Adipocyte (in vitro differentiated cells): ENCODE results near the gene PLOD2.

Source experiments
- DNase-seq: peaks from one replicate; pipeline ENCODE4 v3.0.0-alpha.2; 2015; ENCODE audit warnings: low read depth
- H3K27me3 ChIP-seq: replicated peaks from 2 replicates; pipeline ENCODE4 v1.7.0; 2013; ENCODE audit warnings: mild to moderate bottlenecking, low read length, moderate library complexity; ENCODE audit not compliant: control insufficient read depth, insufficient read depth
- H3K36me3 ChIP-seq: 2 replicates; pipeline ENCODE4 v1.7.0; 2013; ENCODE audit warnings: low read length, mild to moderate bottlenecking, moderate library complexity; ENCODE audit not compliant: control insufficient read depth, insufficient read depth, severe bottlenecking
- H3K4me1 ChIP-seq: 2 replicates; pipeline ENCODE4 v1.7.0; 2013; ENCODE audit warnings: mild to moderate bottlenecking, low read length, moderate library complexity; ENCODE audit not compliant: control insufficient read depth, insufficient read depth
- H3K4me3 ChIP-seq: 2 replicates; pipeline ENCODE4 v1.7.0; 2013; ENCODE audit warnings: mild to moderate bottlenecking, low read length, moderate library complexity
- H3K9ac ChIP-seq: 2 replicates; pipeline ENCODE4 v1.7.0; 2013; ENCODE audit warnings: mild to moderate bottlenecking, low read length, moderate library complexity
- H3K9me3 ChIP-seq: 2 replicates; pipeline ENCODE4 v1.7.0; 2013; ENCODE audit warnings: mild to moderate bottlenecking, low read length, moderate library complexity; ENCODE audit not compliant: control insufficient read depth

The PLOD2 gene

GRCh38 chr3:146165877-146166276 is 4.9 kb upstream of the PLOD2 start:
- H3K9me3 ChIP-seq = peaks cover 4% of the 10 kb centered on the region

GRCh38 chr3:146164971-146165769 is 4.2 kb upstream of the PLOD2 start:
- H3K9ac ChIP-seq = peak overlapping the region; percentile 24
- no peaks in the 10 kb centered on the region for H3K9me3 ChIP-seq
- no peaks in the 10 kb centered on the region for H3K36me3 ChIP-seq
- no peaks in the 10 kb centered on the region for H3K27me3 ChIP-seq
- DNase-seq = peak; percentile 74
- peaks cover 53% of the 10 kb centered on the region for H3K4me1 ChIP-seq
- peak overlapping the region; percentile 20 for H3K4me3 ChIP-seq

More at GRCh38 chr3:146165877-146166276, 4.9 kb upstream of the PLOD2 start:
- H3K4me3 ChIP-seq = peak overlapping the region; percentile 20
- H3K27me3 ChIP-seq = no peaks in the 10 kb centered on the region
- no peak for DNase-seq
- H3K4me1 ChIP-seq = peaks cover 53% of the 10 kb centered on the region
- H3K9ac ChIP-seq = peak overlapping the region; percentile 24
- H3K36me3 ChIP-seq = no peaks in the 10 kb centered on the region

GRCh38 chr3:146164506-146164905 is 3.5 kb upstream of the PLOD2 start:
- no peak for DNase-seq
- H3K4me3 ChIP-seq = no peak overlapping the region
- no peaks in the 10 kb centered on the region for H3K36me3 ChIP-seq
- peaks cover 53% of the 10 kb centered on the region for H3K4me1 ChIP-seq
- no peak overlapping the region for H3K9ac ChIP-seq
- no peaks in the 10 kb centered on the region for H3K9me3 ChIP-seq
- H3K27me3 ChIP-seq = no peaks in the 10 kb centered on the region

GRCh38 chr3:146164071-146164470 is 3.1 kb upstream of the PLOD2 start:
- Histone ChIP-seq H3K9me3 (no peaks in the 10 kb centered on the region), H3K4me3 (peak overlapping the region; percentile 22), H3K4me1 (peaks cover 55% of the 10 kb centered on the region), H3K27me3 (no peaks in the 10 kb centered on the region), H3K9ac (no peak overlapping the region), H3K36me3 (no peaks in the 10 kb centered on the region)
- no peak for DNase-seq

GRCh38 chr3:146163584-146163983 is 2.6 kb upstream of the PLOD2 start:
- Histone ChIP-seq H3K9ac (no peak overlapping the region), H3K4me3 (peak overlapping the region; percentile 22), H3K9me3 (no peaks in the 10 kb centered on the region), H3K4me1 (peaks cover 59% of the 10 kb centered on the region), H3K27me3 (no peaks in the 10 kb centered on the region), H3K36me3 (no peaks in the 10 kb centered on the region)
- peak; percentile 94 for DNase-seq

GRCh38 chr3:146162561-146162960 is 1.6 kb upstream of the PLOD2 start:
- peaks cover 69% of the 10 kb centered on the region for H3K4me1 ChIP-seq
- no peak for DNase-seq
- H3K9ac ChIP-seq = no peak overlapping the region
- no peaks in the 10 kb centered on the region for H3K36me3 ChIP-seq
- no peaks in the 10 kb centered on the region for H3K27me3 ChIP-seq
- peak overlapping the region; percentile 98 for H3K4me3 ChIP-seq
- no peaks in the 10 kb centered on the region for H3K9me3 ChIP-seq

- no peaks in the 10 kb centered on the region for H3K27me3 ChIP-seq
- H3K4me1 ChIP-seq = peaks cover 70% of the 10 kb centered on the region
- H3K36me3 ChIP-seq = no peaks in the 10 kb centered on the region
- no peaks in the 10 kb centered on the region for H3K9me3 ChIP-seq
- peak overlapping the region; percentile 93 for H3K9ac ChIP-seq
- peak; percentile 80 for DNase-seq
- peak overlapping the region; percentile 98 for H3K4me3 ChIP-seq
These were observed 649 bp upstream of the PLOD2 start for GRCh38 chr3:146161663-146162002.

- peak overlapping the region; percentile 93 for H3K9ac ChIP-seq
- no peaks in the 10 kb centered on the region for H3K9me3 ChIP-seq
- peaks cover 68% of the 10 kb centered on the region for H3K4me1 ChIP-seq
- DNase-seq = peak; percentile 90
- H3K36me3 ChIP-seq = no peaks in the 10 kb centered on the region
- no peaks in the 10 kb centered on the region for H3K27me3 ChIP-seq
- peak overlapping the region; percentile 98 for H3K4me3 ChIP-seq
These were observed 542 bp downstream of the PLOD2 start for GRCh38 chr3:146160321-146160963.

GRCh38 chr3:146159616-146160320 is 1.2 kb downstream of the PLOD2 start:
- Histone ChIP-seq H3K9ac (peak overlapping the region; percentile 93), H3K27me3 (no peaks in the 10 kb centered on the region), H3K9me3 (no peaks in the 10 kb centered on the region), H3K4me1 (peaks cover 61% of the 10 kb centered on the region), H3K4me3 (peak overlapping the region; percentile 98), H3K36me3 (no peaks in the 10 kb centered on the region)
- no peak for DNase-seq

GRCh38 chr3:146159037-146159436 is 1.9 kb downstream of the PLOD2 start:
- peak overlapping the region; percentile 98 for H3K4me3 ChIP-seq
- no peak for DNase-seq
- H3K9ac ChIP-seq = peak overlapping the region; percentile 93
- no peaks in the 10 kb centered on the region for H3K27me3 ChIP-seq
- H3K4me1 ChIP-seq = peaks cover 54% of the 10 kb centered on the region
- no peaks in the 10 kb centered on the region for H3K36me3 ChIP-seq
- no peaks in the 10 kb centered on the region for H3K9me3 ChIP-seq

- no peak for DNase-seq
- Histone ChIP-seq H3K27me3 (no peaks in the 10 kb centered on the region), H3K4me1 (peaks cover 43% of the 10 kb centered on the region), H3K4me3 (peak overlapping the region; percentile 55), H3K9me3 (no peaks in the 10 kb centered on the region), H3K9ac (no peak overlapping the region), H3K36me3 (no peaks in the 10 kb centered on the region)
These were observed 3.5 kb downstream of the PLOD2 start for GRCh38 chr3:146157325-146158060.
